WTC11 (cell line): ENCODE measurements around the gene NBAS. TPM values are rescaled to one million over a fixed set of nuclear protein-coding genes. Genes with fewer than 3 reads are reported as not detected.

Experiments used
- ATAC-seq: fragments of 200-7000 bp; cut with Tn5 transposase; 2 replicates; pipeline ENCODE4 v1.10.0; 2021; ENCODE audit warnings: mild to moderate bottlenecking, moderate library complexity
- CTCF ChIA-PET: fragments of 300-600 bp; sonication (Branson Sonifier 250); formaldehyde crosslinking; loops from one replicate; lab custom pipeline; 2021; ENCODE audit warnings: antibody characterized with exemption; lab: Charles Lee
- POLR2A ChIA-PET: fragments of 350-600 bp; sonication (Branson Sonifier 250); formaldehyde crosslinking; loops from one replicate; lab custom pipeline; 2021; ENCODE audit warnings: antibody characterized with exemption; lab: Charles Lee
- DNase-seq: peaks from one replicate; pipeline ENCODE4 v3.0.0; 2021; ENCODE audit warnings: low spot score
- H3K27ac Mint-ChIP-seq: 2 replicates; pipeline ENCODE4 v1.8.0; 2021; ENCODE audit warnings: mixed read lengths
- H3K27me3 Mint-ChIP-seq: 2 replicates; pipeline ENCODE4 v1.8.0; 2021; ENCODE audit warnings: low read depth, mild to moderate bottlenecking, moderate library complexity, mixed read lengths
- H3K36me3 Mint-ChIP-seq: 2 replicates; pipeline ENCODE4 v1.8.0; 2021; ENCODE audit warnings: mixed read lengths
- H3K4me1 Mint-ChIP-seq: 2 replicates; pipeline ENCODE4 v1.8.0; 2022; ENCODE audit warnings: mixed read lengths
- H3K4me3 Mint-ChIP-seq: 2 replicates; pipeline ENCODE4 v1.8.0; 2021; ENCODE audit warnings: mild to moderate bottlenecking, moderate library complexity, mixed read lengths
- H3K9me3 Mint-ChIP-seq: 2 replicates; pipeline ENCODE4 v1.8.0; 2021; ENCODE audit warnings: mixed read lengths
- E2F4 ChIP-seq: sonication (generic); formaldehyde crosslinking; IDR thresholded peaks from 2 replicates; pipeline ENCODE4 v1.8.1; 2022; ENCODE audit warnings: low read depth, mild to moderate bottlenecking, moderate library complexity, missing genetic modification reagents, borderline replicate concordance
- E2F5 ChIP-seq: sonication (generic); formaldehyde crosslinking; IDR thresholded peaks from 2 replicates; pipeline ENCODE4 v1.8.1; 2022; ENCODE audit warnings: mild to moderate bottlenecking, moderate library complexity, missing genetic modification reagents
- EMX1 ChIP-seq: fragments of 250-450 bp; sonication (Bioruptor Pico); IDR thresholded peaks from 2 replicates; pipeline ENCODE4 v1.8.0; 2021; ENCODE audit warnings: mild to moderate bottlenecking
- GABPB1 ChIP-seq: sonication (generic); formaldehyde crosslinking; IDR thresholded peaks from 2 replicates; pipeline ENCODE4 v1.8.1; 2023; ENCODE audit warnings: mild to moderate bottlenecking, missing genetic modification reagents
- HMGXB4 ChIP-seq: sonication (generic); formaldehyde crosslinking; IDR thresholded peaks from 2 replicates; pipeline ENCODE4 v1.8.1; 2023; ENCODE audit warnings: mild to moderate bottlenecking, moderate library complexity, missing genetic modification reagents
- IRF1 ChIP-seq: sonication (generic); formaldehyde crosslinking; IDR thresholded peaks from 2 replicates; pipeline ENCODE4 v1.8.0; 2023; ENCODE audit warnings: missing genetic modification reagents
- JUN ChIP-seq: sonication (generic); formaldehyde crosslinking; IDR thresholded peaks from 2 replicates; pipeline ENCODE4 v1.8.0; 2023; ENCODE audit warnings: mild to moderate bottlenecking, missing genetic modification reagents
- PRDM15 ChIP-seq: sonication (generic); formaldehyde crosslinking; IDR thresholded peaks from 2 replicates; pipeline ENCODE4 v1.8.0; 2022; ENCODE audit warnings: missing genetic modification reagents
- SMAD3 ChIP-seq: sonication (generic); formaldehyde crosslinking; IDR thresholded peaks from 2 replicates; pipeline ENCODE4 v1.8.0; 2022; ENCODE audit warnings: missing genetic modification reagents, mild to moderate bottlenecking, borderline replicate concordance
- TEAD1 ChIP-seq: sonication (generic); formaldehyde crosslinking; IDR thresholded peaks from 2 replicates; pipeline ENCODE4 v1.8.0; 2022; ENCODE audit warnings: mild to moderate bottlenecking, missing genetic modification reagents
- ZBTB21 ChIP-seq: sonication (generic); formaldehyde crosslinking; IDR thresholded peaks from 2 replicates; pipeline ENCODE4 v1.8.1; 2023; ENCODE audit warnings: mild to moderate bottlenecking, missing genetic modification reagents, borderline replicate concordance
- ZNF232 ChIP-seq: sonication (generic); formaldehyde crosslinking; IDR thresholded peaks from 2 replicates; pipeline ENCODE4 v1.8.0; 2022; ENCODE audit warnings: mild to moderate bottlenecking, missing genetic modification reagents
- ZNF281 ChIP-seq: sonication (generic); formaldehyde crosslinking; IDR thresholded peaks from 2 replicates; pipeline ENCODE4 v1.8.0; 2023; ENCODE audit warnings: mild to moderate bottlenecking, missing genetic modification reagents
- ZNF671 ChIP-seq: fragments of 250-450 bp; sonication (Bioruptor Pico); IDR thresholded peaks from 2 replicates; pipeline ENCODE4 v1.8.0; 2021; ENCODE audit warnings: mild to moderate bottlenecking
- total RNA-seq: library from RNA; stranded (reverse); gene quantifications from 3 replicates; pipeline ENCODE4 v1.2.3, GENCODE V29; 2021

Gene NBAS
- total RNA-seq, 1 experiment from 2014 or later, result 32.3 TPM

- TF ChIP-seq GABPB1 (CRISPR knock-in tag), result no peak
- no peak for TF ChIP-seq PRDM15 (CRISPR knock-in tag)
- TF ChIP-seq ZBTB21, result no peak
- no peak for TF ChIP-seq SMAD3 (CRISPR knock-in tag)
- no peak for TF ChIP-seq ZNF281 (CRISPR knock-in tag)
Observed at GRCh38 chr2:15271941-15272542, 289.1 kb downstream of the NBAS start (continued).

GRCh38 chr2:15271276-15271675 is 289.9 kb downstream of the NBAS start:
- no peak for ATAC-seq
- H3K27me3 Mint-ChIP-seq, result no peaks in the 10 kb centered on the region
- ChIA-PET CTCF (no interaction called here), POLR2A (no interaction called here)
- no peak overlapping the region for H3K27ac Mint-ChIP-seq
- DNase-seq, result no peak
- TF ChIP-seq IRF1 (CRISPR knock-in tag), result no peak
- no peak for TF ChIP-seq HMGXB4 (CRISPR knock-in tag)
- TF ChIP-seq ZNF232, result no peak
- no peak for TF ChIP-seq PRDM15 (CRISPR knock-in tag)
- no peak for TF ChIP-seq ZNF671 (CRISPR knock-in tag)
- TF ChIP-seq EMX1, result no peak
- TF ChIP-seq JUN (CRISPR knock-in tag), result no peak
- TF ChIP-seq TEAD1 (CRISPR knock-in tag), result no peak
- TF ChIP-seq E2F5, result no peak
- no peak for TF ChIP-seq E2F4
- TF ChIP-seq, all 79 proteins: peak for 0
- H3K4me1 Mint-ChIP-seq, result peaks cover 22% of the 10 kb centered on the region
- no peak overlapping the region for H3K4me3 Mint-ChIP-seq
- H3K36me3 Mint-ChIP-seq, result peaks cover 4% of the 10 kb centered on the region
- H3K9me3 Mint-ChIP-seq, result no peaks in the 10 kb centered on the region
